ENCODE data around the gene KLHL40. TPM values are rescaled to one million over a fixed set of nuclear protein-coding genes. Genes with fewer than 3 reads are reported as not detected.

KLHL40 gene
- total and polyA plus RNA-seq, 11 donors, result 0.19 to 6.8 (median 0.73) TPM; not detected in 1

- TF ChIP-seq POLR2A (IDR thresholded peaks at IDR 0.05), result peak in 1 of 2 donors; percentile 16
- no peak for TF ChIP-seq CTCF (IDR thresholded peaks at IDR 0.05)
- 34 to 39% (median 35%) methylated on average over 9 to 10 of the region's 10 CpGs for WGBS, 4 donors
- H3K27ac ChIP-seq, result peak overlapping the region; percentile 78 to 96 (median 90)
- H3K4me3 ChIP-seq, result peak overlapping the region in 1 of 12 donors; percentile 26
- H3K4me1 ChIP-seq, result peaks cover 0 to 25% (median 8%) of the 10 kb centered on the region in 12 donors
- H3K27me3 ChIP-seq, result peaks cover 0 to 6% (median 0%) of the 10 kb centered on the region in 9 donors
- no peaks in the 10 kb centered on the region for H3K36me3 ChIP-seq
- peak; percentile 65 to 89 (median 81) for DNase-seq
- peak; percentile 89 to 93 (median 91) for ATAC-seq
- H3K9me3 ChIP-seq, result no peaks in the 10 kb centered on the region
- intact Hi-C loops (cut with DNase I), result loop anchor here in 1 of 10 donors (2.0 kb wide), 1 partner anchor 29 kb away; no protein-coding TSS in a partner anchor
Observed at GRCh38 chr3:42683875-42684598, 1.3 kb upstream of the KLHL40 start.

- ATAC-seq (no peak), DNase-seq (peak in 1 of 5 donors; percentile 3)
- TF ChIP-seq POLR2A (IDR thresholded peaks at IDR 0.05) (no peak), CTCF (IDR thresholded peaks at IDR 0.05) (no peak)
- H3K4me1 ChIP-seq, result peaks cover 0 to 25% (median 8%) of the 10 kb centered on the region in 12 donors
- no peak overlapping the region for H3K4me3 ChIP-seq
- WGBS, 4 donors, result 78 to 93% (median 82%) methylated on average over 7 of the region's 7 CpGs
- peaks cover 0 to 6% (median 0%) of the 10 kb centered on the region in 9 donors for H3K27me3 ChIP-seq
- no peaks in the 10 kb centered on the region for H3K36me3 ChIP-seq
- H3K27ac ChIP-seq, result peak overlapping the region; percentile 10 to 96 (median 72)
- intact Hi-C loops (cut with DNase I), result loop anchor here in 1 of 10 donors (2.0 kb wide), 1 partner anchor 30 kb away; no protein-coding TSS in a partner anchor
- H3K9me3 ChIP-seq, result no peaks in the 10 kb centered on the region
Observed at GRCh38 chr3:42684632-42685362, 540 bp upstream of the KLHL40 start.

GRCh38 chr3:42685891-42686820, 819 bp downstream of the KLHL40 start:
- intact Hi-C loops (cut with DNase I), result loop anchor here in 1 of 10 donors (2.0 kb wide), 1 partner anchor 31 kb away; no protein-coding TSS in a partner anchor
- Histone ChIP-seq H3K27ac (peak overlapping the region in 1 of 12 donors; percentile 87), H3K27me3 (peaks cover 0 to 6% (median 0%) of the 10 kb centered on the region in 9 donors), H3K9me3 (no peaks in the 10 kb centered on the region), H3K4me3 (peak overlapping the region in 5 of 12 donors; percentile 1 to 28 (median 6)), H3K36me3 (no peaks in the 10 kb centered on the region), H3K4me1 (peaks cover 0 to 25% (median 8%) of the 10 kb centered on the region in 12 donors)
- ATAC-seq, result no peak
- 39 to 66% (median 56%) methylated on average over 69 to 80 of the region's 80 CpGs for WGBS, 4 donors
- no peak for TF ChIP-seq POLR2A (IDR thresholded peaks at IDR 0.05)
- no peak for TF ChIP-seq CTCF (IDR thresholded peaks at IDR 0.05)
- DNase-seq, result peak in 2 of 5 donors; percentile 21 to 49

All from heart left ventricle (tissue), 16 donors.